ENCODE results near the gene FILIP1L.

The FILIP1L gene

DNA sequence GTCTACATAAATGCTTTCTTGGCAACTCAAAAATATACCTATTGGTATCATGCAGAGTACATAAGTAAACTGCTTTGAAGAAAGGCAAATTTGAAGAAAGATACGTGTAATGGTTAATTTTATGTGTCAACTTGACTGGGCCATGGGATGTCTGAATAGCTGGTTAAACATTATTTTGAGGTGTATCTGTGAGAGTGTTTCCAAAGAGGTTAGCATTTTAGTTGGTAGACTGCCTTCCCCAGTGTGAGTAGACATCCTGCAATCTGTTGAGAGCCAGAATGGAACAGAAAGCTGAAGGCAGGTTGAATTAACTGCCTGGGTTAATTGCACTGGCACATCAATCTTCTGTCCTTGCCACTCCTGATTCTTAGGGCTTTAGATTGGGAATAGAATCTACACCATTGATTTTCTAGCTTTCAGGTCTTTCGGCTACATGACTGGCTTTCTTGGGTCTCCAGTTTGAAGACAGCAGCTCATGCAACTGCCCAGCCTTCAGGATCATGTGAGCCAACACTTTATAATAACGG lies 198.3 kb downstream of the FILIP1L start:
- DNase-seq = no peak

DNA sequence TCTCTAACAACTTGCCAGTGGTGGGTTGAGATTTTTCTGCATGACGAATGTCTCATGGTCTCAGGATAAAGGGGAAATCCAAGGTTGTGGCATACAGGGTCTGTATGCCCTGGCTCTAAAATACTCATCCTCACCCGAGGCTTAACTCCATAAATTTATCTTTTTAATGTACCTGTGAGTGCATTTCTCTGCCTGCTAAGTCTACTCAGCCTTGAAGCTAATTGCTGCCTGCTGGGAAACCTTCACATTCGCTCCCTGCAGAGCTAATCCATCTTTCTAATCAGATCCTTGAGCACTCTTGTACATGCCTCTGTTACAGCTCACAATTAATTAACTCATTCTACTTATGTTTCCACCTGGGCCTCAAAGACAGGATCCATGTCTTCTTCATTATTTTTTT lies 202.9 kb downstream of the FILIP1L start:
- DNase-seq = no peak

DNA sequence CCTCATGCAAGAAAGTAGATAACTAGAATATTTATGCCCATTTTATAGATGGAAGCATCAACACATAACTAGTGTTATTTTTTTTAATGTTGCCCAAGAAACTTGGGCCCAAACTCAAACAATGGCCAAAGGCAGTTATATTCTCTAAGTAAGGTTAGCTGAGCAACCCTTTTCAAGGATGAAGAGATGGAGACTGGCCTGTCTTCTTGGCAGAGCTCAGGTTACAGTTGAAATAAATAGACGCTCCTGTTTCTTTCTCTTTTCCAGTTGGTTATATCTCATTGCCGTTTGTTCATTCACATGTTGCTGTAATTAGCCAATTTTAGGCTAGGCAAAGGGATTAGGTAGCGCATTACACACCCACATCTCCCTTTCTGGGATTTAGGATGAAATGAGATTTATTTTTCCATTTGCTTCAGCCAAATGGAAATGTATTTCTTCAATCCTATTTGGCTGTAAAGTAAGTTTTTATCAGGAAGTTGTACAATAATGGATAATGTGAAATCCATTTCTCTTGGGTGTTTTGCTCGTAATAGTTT lies 203.5 kb downstream of the FILIP1L start:
- no peak for DNase-seq

DNA sequence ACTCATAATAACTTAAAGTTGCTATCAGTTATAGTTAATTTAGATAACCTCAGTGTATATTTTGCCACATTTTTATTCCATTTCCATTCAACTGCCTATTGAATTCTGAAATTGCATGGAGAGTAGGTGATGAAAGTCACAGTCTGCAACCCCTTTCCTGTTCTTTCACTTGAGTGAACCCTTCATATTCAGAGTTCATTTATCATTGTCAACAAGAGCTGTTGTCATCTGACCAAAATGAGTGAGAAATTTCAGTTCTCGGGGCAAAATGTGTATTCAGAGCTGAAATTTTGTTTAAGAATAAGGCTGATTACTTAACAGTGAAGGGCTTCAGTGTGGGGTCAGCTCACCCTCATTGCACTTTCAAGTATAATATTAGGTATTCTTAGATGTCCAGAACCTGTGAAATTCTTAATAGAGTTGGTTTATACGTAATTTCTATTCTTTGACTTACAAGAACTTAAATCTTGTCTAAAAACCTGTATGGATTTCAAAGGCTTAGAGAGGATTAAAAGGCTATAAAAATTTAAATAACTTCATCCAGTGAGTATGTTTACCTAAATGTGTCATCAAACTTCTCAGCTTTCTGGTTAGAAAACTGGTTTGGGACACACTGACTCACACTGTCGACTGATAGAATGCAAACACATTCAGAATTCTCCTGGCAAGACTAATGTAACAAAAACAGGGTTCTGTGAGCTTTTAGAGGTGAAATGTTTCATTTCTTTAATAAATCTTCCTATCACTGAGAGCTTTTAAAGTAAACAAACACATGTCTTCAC lies 204.4 kb downstream of the FILIP1L start:
- no peak for DNase-seq

DNA sequence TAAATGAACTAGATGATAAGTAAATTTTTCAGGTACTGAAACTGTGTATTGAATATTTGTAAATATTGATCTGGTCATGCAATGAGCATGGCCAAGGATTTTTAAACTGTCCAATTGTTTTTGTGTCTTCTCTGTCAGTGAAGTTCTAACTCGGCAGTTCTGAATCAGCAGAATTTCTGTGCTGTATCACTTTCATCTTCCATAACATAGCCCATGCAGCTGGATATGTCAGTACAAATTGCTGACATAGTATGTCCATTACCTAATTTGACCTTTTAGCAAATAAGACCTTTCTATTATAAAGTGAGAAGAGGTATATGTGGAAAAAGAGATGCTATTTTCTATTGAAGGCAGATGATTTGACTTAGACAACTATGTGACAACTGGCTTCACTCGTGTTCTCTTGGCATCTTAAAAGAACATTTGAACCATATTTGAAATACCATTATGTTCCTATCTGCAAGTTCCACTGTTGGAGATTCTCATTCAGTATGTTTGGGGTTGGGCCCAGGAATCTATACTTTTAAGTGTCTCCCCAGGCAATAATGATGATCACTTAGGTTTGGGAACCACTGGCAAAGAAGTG lies 206.2 kb downstream of the FILIP1L start:
- DNase-seq = no peak

DNA sequence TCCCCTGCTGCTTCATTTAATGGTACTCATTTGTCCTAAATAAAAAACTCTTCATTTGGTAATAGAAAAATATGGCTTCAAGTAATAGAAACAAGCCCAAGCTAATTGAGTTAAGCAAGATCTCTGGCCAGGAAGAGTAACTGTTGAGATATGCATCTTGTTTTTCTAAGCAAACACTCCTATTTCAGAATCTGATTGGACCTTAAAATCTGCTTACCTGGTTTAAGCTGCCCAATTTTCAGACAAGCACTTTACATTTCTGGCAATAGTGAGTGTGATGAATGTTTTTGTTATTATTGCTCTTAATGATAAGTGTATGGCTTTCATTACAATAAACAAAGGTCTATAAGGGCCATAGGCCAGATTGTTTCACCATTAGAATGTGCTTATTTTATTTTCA lies 210.4 kb downstream of the FILIP1L start:
- DNase-seq = no peak

DNA sequence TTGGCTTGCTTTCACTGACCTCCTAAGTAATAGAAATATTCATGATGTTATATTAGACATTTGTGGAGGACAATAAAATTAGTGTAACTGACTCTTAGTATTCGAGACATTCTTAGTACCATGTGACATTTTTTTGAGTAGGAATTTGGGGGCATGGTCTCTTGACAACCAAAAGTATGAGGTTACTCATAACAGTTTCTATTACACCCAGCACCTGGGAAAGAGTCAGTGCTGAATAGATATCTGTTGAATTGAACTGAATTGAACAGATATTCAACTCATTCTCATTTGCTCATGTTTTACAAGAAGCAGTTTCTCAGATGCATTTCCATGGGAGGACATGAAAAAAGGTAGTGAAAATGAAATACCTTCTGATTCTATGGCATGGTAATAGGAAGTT lies 212.2 kb downstream of the FILIP1L start:
- DNase-seq = no peak

DNA sequence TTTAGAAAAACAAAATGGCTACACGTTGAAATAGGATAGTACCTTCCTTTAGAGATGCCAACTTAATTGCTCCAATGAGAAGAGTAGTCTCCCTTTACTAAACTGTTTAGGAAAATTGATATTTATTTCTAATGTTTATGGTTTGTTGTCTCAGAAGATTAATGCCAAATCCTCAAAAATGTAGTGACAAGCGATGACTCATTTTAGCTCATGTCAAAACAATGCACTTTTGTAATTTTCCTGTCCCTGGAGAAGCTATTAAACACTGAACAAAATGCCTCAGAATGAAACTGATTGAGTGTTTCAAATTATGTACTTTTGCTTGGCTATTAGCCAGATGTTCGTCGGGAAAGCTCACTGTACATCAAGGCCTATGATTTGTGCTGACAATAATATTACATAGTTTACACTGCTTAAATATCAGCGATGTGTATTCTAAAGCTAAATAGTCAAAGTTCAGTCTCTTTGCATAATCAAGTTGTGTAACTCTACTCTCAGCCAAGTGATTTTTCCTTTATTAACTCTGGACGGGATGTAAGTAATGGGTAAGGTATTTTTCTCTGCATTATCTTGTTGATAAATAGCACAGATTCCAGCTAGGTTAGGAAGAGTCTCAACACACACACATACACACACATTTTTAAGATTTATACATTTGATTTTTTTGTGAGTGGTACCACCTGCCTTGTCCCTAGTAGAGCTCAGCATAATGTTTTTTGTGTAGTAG lies 212.9 kb downstream of the FILIP1L start:
- no peak for DNase-seq

DNA sequence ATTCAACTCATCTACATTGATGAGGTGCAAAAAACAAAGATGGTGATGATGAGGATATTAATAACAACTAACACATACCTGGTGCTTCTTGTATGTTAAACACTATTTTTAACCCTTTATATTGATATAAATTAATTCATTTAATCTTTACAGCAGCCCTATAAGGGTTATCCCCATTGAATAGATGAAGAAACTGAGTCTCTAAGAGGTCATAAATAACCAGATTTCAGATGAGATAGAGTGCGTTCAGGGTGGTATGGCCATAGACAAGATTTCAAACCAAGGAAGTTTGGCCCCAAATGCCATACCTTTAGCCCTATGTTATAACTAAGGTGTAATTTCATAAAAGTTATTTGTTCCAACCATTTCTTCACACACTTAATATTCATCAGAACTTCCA lies 214.1 kb downstream of the FILIP1L start:
- no peak for DNase-seq

DNA sequence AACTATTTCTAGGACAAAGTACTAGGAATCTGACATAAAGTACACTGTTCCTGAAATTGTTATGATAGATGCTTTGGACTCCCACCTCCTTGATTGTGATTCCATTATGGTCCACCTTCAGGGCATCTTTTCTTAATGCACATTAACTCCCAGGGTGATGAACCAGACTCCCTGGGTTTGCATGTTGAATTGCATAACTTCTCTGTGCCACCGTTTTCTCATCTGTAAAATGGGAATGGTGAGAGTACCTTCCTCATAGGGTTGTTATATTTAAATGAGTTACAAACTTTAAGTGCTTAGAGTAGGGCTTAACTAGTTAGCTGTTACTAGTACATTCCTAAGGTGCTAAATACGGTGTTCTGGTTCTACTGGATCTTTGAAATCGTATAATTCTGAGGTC lies 214.7 kb downstream of the FILIP1L start:
- no peak for DNase-seq

DNA sequence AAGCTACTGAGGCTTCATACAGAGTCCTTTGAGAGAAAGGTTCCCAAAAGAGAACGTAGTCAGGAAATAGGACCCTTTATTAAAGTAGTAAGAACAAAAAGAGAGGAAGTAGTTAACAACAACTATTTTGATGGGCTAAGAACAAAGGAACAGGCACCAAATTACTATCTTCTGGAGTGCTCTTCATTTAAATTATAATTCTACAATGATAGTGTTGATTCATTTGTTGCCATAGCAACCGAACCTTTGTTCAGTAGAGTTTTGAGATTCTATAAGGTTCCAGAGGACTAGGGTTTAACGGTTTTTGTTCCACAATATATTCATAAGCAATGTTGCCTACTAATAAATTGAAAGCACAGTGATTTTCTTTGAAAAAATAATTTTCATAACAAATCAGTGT lies 217.8 kb downstream of the FILIP1L start:
- no peak for DNase-seq

DNA sequence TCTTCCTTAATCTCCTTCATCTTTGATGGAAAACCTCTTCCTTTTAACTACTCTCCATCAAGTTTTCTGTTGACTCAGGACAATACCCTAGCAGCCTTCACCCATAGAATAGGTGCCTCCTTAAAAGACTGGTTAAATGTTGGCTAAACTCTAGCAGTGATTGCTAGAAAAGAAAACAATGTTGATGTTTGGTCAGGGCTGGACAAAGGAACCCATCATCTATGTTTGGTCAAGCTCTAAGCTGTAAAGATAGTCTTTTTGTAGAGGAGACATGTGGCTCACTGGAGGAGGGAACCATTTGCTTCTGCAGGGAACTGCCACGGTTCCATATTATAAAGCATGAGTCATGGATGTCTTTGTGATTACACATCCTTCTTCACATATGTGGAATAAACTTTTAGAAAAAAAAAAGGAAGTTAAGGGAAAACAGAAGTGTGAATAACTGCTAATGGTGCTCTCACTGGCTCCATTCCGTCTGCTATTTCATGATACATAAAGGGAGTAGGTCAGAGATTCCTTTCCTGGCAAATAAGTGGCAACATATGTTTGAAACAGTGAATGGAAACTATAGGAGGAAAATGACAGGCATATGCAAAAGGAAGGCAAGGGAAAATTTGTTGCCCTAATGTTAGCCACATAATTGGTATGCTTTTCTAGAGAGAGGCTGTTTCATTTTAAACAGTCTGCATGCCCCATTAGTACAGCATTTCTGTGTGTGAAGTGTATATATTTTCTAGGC lies 218.4 kb downstream of the FILIP1L start:
- no peak for DNase-seq

DNA sequence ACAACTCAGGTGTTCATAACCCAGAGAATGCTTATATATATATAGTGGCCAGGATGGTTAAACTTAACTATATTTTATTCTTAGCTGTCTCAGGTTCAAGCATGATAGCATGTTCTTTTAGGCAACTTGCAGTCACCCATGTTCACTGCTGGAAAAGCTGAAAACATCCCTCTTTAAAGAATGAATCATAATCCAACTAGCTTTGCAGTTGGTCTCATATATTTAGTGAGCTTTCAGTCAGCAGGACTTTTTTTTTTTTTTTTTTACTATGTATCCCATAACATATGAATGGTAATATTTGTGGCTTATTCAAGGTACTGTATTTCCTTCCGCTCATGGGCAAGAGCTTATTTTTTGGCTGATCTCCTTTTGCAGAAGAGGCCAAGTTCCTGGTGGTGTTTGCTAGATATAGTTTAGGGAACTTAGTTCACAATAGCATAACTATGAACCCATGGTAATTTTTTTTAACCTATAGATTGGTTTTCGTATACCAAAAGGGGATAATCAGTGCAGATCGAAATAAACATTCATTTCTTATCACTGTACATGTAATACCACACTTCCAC lies 219.1 kb downstream of the FILIP1L start:
- DNase-seq = no peak

DNA sequence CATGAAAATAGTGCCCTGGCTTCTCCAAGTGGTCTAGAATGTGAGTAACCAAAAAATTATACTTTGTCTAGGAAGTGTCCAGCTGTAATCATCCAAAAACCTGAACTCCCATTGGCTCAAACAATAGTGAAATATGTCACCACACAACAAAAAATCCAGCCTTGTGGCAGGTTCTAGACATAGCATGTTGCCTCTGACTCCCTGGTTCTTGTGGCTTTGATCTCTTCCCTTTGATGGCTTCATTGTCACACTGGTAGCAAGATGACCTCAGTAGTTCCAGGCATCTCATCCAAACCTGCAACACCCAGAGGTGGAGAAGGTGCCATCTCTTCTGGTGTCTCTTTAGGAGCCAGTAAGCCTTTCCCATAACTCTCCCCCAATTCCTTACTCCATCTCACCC lies 222.0 kb downstream of the FILIP1L start:
- DNase-seq = no peak

DNA sequence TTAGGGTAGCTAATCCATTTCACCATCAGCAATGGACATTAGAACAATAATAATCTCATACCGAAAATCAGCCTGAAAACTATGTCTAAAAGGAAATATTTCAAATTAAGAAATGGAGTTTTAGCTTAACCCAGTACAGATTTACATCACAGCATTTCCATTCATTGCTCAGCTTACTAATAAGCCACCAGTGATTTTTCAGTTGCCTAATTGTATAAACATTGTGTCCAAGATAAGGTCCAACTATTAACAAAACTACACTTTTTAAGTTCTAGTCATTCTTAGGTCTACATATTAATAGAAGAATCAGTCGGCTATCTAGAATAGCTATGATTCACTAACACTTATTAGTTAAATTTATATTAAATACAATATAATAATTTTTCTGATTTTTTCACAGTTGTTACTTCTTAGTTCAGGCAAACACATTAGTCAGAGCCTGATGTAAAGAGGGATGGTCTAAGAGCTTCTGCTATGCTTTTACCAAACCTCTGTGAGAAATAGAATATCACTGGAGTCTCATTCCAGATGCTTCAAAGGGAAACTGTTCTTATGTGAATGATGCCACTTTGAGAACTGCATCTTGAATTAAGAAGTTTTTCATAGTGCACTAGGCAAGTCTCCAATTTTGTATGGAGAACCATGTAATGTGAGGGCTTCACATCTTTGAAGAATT lies 222.6 kb downstream of the FILIP1L start:
- DNase-seq = no peak

DNA sequence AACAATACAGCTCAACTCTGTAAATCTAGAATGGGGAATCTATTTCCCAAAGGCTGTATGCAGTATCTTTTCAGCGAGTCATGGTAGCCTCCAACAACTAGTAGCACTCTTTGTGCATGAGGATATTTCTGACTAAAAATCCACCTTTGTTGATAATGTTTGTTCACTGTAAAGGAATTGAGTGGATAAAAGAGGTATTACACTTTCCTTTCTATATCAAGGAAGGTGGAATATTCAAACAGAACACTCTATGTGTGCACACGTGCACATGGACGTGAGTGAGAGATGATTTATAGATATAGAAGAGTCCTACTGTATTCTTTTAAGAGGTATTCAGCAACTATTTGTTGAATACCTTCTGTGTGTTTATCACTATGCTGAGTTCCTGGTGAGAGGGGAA lies 228.4 kb downstream of the FILIP1L start:
- DNase-seq = no peak

DNA sequence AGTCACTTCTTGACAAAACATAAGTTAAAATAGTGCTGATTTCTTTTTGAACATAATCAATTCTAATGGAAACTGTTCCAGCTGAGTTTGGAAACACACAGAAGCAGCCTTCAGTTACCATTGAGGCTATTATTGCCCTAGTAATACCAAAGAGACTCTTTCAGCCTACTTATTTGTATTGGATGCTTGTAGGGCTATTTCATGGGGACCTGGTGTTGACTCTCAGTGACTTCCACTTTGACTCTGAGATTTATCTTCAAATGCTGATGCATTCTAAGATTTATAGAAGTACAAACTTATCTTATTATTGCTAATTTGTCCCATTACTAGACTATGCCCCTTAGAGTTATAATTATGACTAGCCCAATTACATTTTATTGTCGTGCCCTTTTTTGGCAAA lies 229.2 kb downstream of the FILIP1L start:
- DNase-seq = no peak

DNA sequence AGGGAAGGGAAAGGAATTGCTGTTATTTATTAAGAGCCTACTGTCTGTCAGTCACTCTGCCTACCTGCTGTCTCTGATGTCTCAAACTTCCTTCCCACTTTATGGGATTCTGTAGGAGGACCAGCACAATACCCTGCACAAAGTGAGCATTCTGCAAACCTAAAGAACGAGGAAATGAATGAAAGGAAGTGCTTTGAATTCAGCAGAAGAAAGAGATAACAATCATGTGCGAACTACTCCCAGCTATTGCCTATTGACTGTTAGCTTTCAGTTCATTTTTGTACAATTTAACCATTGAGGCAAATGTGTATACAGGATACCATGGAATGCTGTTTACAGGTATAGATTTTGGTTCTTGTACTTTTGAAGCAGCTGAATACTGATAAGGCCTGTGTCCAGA lies 229.8 kb downstream of the FILIP1L start:
- DNase-seq = no peak

DNA sequence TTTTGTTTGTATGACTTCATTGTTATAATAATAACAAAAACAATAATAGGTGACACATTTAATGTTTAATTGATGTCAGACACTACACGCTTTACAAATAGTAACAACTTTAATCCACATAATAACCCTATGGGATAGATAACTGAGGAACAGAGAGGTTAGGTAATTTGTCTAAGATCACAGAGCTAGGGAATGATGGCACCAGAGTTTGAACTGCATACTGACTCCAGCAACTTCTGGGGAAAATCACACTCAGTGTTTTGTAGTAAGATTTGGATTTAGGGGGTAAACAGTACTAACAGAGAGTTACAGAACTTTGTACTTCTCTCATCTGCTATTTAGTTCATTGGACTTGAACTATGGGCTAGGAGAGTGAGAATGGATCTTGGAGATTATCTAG lies 230.6 kb downstream of the FILIP1L start:
- DNase-seq = no peak

DNA sequence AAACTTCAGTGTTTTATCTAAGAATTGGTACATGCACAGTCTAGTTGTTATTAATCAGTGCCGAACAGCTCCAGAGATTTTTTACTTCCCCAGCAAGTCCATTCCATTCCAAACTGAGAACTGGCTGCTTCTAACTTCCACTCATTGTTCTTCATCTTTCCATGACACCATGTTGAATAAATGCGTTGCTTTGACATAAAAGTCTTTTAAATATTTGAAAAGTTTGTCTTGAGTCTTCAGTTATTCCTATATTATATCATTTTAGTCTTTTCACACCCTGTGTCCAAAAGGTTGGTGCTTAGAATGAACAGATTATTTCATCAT lies 231.2 kb downstream of the FILIP1L start:
- DNase-seq = no peak

DNA sequence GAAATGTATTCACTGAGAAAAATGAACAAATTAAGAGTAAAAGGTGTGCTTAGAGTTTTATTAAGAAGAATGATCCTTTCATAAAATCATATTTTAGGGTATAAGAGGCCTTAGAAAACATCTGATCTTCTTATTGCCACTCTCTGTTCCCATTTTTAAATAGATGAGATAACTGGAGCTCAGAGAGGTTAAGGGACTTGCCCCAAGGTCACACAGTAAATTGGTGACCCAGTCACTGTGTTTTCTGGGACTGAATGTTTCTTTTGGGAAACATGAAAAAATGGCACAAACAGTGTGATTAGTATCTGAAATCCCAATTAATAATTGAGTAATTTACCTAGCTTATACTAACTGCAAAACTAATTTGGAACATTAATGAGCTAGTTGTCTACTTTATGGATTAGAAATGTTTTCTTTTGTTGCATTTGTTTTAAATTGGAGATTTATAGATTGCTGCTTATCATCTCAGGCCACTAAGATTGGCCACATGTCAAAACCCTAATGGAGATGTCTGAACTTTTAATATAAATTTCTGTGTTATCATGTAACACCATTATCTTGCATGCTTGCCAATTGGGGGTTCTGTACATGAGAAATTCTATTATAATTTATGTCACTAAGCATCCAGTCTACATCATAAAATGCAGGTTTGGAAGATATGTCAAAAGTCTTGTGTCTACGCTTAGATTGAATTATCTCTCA lies 231.7 kb downstream of the FILIP1L start:
- DNase-seq = no peak

DNA sequence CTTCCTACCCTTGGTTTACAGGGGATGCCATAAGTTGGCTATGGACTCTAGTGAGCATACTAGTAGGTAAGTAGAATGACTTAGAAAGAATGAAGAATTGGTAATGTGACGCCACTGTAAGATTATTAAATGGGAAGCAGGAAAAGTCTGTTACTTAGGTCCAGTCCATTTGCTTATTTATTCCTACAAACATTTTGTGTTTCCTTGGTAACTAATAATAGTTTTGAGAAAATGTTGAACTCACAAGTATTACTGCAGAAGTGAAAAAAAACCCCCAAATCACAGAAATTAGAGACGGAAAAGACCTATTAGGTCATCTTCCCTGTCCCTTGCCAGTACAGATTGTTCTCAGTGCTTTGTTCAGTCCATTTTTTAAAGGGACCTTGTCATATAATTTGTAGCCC lies 233.2 kb downstream of the FILIP1L start:
- no peak for DNase-seq

All from NCI-H510A (cell line).